Measurements from ENCODE around the gene CLASP1. TPM values are rescaled to one million over a fixed set of nuclear protein-coding genes. Genes with fewer than 3 reads are reported as not detected.
"Not testable (repeated sequence)": the region's sequence is repeated elsewhere in the genome, so short reads cannot be mapped to it uniquely, and the experiment has no call there.

Gene CLASP1
- total RNA-seq, 2 experiments from 2014 or later, result 44.7 to 45.5 TPM

- peaks cover 10% of the 10 kb centered on the region for H3K36me3 Mint-ChIP-seq
- DNase-seq, result no peak
- no peaks in the 10 kb centered on the region for H3K4me1 Mint-ChIP-seq
- H3K27me3 Mint-ChIP-seq, result no peaks in the 10 kb centered on the region
- H3K27ac Mint-ChIP-seq, result no peak overlapping the region
- H3K9me3 Mint-ChIP-seq, result no peaks in the 10 kb centered on the region
- H3K4me3 Mint-ChIP-seq, result no peak overlapping the region
Measured at GRCh38 chr2:121459291-121459690, 190.0 kb downstream of the CLASP1 start.

GRCh38 chr2:121456325-121456724 is 192.9 kb downstream of the CLASP1 start:
- Mint-ChIP-seq H3K36me3 (peaks cover 7% of the 10 kb centered on the region), H3K27ac (no peak overlapping the region), H3K4me1 (no peaks in the 10 kb centered on the region), H3K4me3 (no peak overlapping the region), H3K9me3 (no peaks in the 10 kb centered on the region), H3K27me3 (no peaks in the 10 kb centered on the region)
- no peak for DNase-seq

GRCh38 chr2:121455446-121455845 is 193.8 kb downstream of the CLASP1 start:
- H3K9me3 Mint-ChIP-seq, result no peaks in the 10 kb centered on the region
- peak overlapping the region; percentile 4 for H3K27ac Mint-ChIP-seq
- H3K36me3 Mint-ChIP-seq, result peaks cover 7% of the 10 kb centered on the region
- no peak for DNase-seq
- no peaks in the 10 kb centered on the region for H3K27me3 Mint-ChIP-seq
- no peak overlapping the region for H3K4me3 Mint-ChIP-seq
- H3K4me1 Mint-ChIP-seq, result no peaks in the 10 kb centered on the region

GRCh38 chr2:121454549-121455090 is 194.6 kb downstream of the CLASP1 start:
- Mint-ChIP-seq H3K4me3 (no peak overlapping the region), H3K4me1 (no peaks in the 10 kb centered on the region), H3K27me3 (no peaks in the 10 kb centered on the region), H3K9me3 (no peaks in the 10 kb centered on the region), H3K27ac (no peak overlapping the region), H3K36me3 (peaks cover 7% of the 10 kb centered on the region)
- no peak for DNase-seq

GRCh38 chr2:121451398-121451797 is 197.9 kb downstream of the CLASP1 start:
- no peak overlapping the region for H3K27ac Mint-ChIP-seq
- DNase-seq, result no peak
- H3K9me3 Mint-ChIP-seq, result no peaks in the 10 kb centered on the region
- no peaks in the 10 kb centered on the region for H3K27me3 Mint-ChIP-seq
- H3K4me3 Mint-ChIP-seq, result no peak overlapping the region
- H3K4me1 Mint-ChIP-seq, result no peaks in the 10 kb centered on the region
- peaks cover 23% of the 10 kb centered on the region for H3K36me3 Mint-ChIP-seq

GRCh38 chr2:121450301-121450700 is 199.0 kb downstream of the CLASP1 start:
- Mint-ChIP-seq H3K27me3 (no peaks in the 10 kb centered on the region), H3K4me1 (no peaks in the 10 kb centered on the region), H3K9me3 (no peaks in the 10 kb centered on the region), H3K36me3 (peaks cover 18% of the 10 kb centered on the region), H3K27ac (no peak overlapping the region), H3K4me3 (no peak overlapping the region)
- no peak for DNase-seq

- Mint-ChIP-seq H3K9me3 (no peaks in the 10 kb centered on the region), H3K4me3 (no peak overlapping the region), H3K4me1 (no peaks in the 10 kb centered on the region), H3K27ac (no peak overlapping the region), H3K27me3 (no peaks in the 10 kb centered on the region), H3K36me3 (peaks cover 30% of the 10 kb centered on the region)
- no peak for DNase-seq
Measured at GRCh38 chr2:121446647-121447241, 202.5 kb downstream of the CLASP1 start.

- H3K27ac Mint-ChIP-seq, result no peak overlapping the region
- H3K4me1 Mint-ChIP-seq, result no peaks in the 10 kb centered on the region
- no peaks in the 10 kb centered on the region for H3K27me3 Mint-ChIP-seq
- H3K9me3 Mint-ChIP-seq, result peaks cover 3% of the 10 kb centered on the region
- H3K4me3 Mint-ChIP-seq, result no peak overlapping the region
- no peak for DNase-seq
- H3K36me3 Mint-ChIP-seq, result peaks cover 34% of the 10 kb centered on the region
Measured at GRCh38 chr2:121442889-121443288, 206.4 kb downstream of the CLASP1 start.

- not testable (repeated sequence) for H3K27ac Mint-ChIP-seq
Measured at GRCh38 chr2:121438290-121438689, 211.0 kb downstream of the CLASP1 start.

GRCh38 chr2:121436918-121437317 is 212.3 kb downstream of the CLASP1 start:
- peaks cover 21% of the 10 kb centered on the region for H3K36me3 Mint-ChIP-seq
- H3K27ac Mint-ChIP-seq, result peak overlapping the region; percentile 40
- no peak overlapping the region for H3K4me3 Mint-ChIP-seq
- H3K4me1 Mint-ChIP-seq, result no peaks in the 10 kb centered on the region
- DNase-seq, result no peak
- no peaks in the 10 kb centered on the region for H3K27me3 Mint-ChIP-seq
- peaks cover 3% of the 10 kb centered on the region for H3K9me3 Mint-ChIP-seq

More at GRCh38 chr2:121438290-121438689, 211.0 kb downstream of the CLASP1 start:
- not testable (repeated sequence) for H3K4me3 Mint-ChIP-seq, H3K9me3 Mint-ChIP-seq, H3K27me3 Mint-ChIP-seq, H3K4me1 Mint-ChIP-seq, DNase-seq
- peaks cover 26% of the 10 kb centered on the region for H3K36me3 Mint-ChIP-seq

- H3K4me3 Mint-ChIP-seq, result no peak overlapping the region
- no peak for DNase-seq
- peaks cover 3% of the 10 kb centered on the region for H3K9me3 Mint-ChIP-seq
- no peak overlapping the region for H3K27ac Mint-ChIP-seq
- H3K27me3 Mint-ChIP-seq, result no peaks in the 10 kb centered on the region
- H3K4me1 Mint-ChIP-seq, result no peaks in the 10 kb centered on the region
- peaks cover 18% of the 10 kb centered on the region for H3K36me3 Mint-ChIP-seq
Measured at GRCh38 chr2:121435790-121436189, 213.5 kb downstream of the CLASP1 start.

- Mint-ChIP-seq H3K27me3 (no peaks in the 10 kb centered on the region), H3K27ac (no peak overlapping the region), H3K4me3 (no peak overlapping the region), H3K9me3 (no peaks in the 10 kb centered on the region), H3K36me3 (peaks cover 15% of the 10 kb centered on the region), H3K4me1 (no peaks in the 10 kb centered on the region)
- no peak for DNase-seq
Measured at GRCh38 chr2:121431214-121431613, 218.0 kb downstream of the CLASP1 start.

GRCh38 chr2:121429927-121430520 is 219.2 kb downstream of the CLASP1 start:
- no peaks in the 10 kb centered on the region for H3K9me3 Mint-ChIP-seq
- H3K36me3 Mint-ChIP-seq, result peaks cover 13% of the 10 kb centered on the region
- H3K27me3 Mint-ChIP-seq, result no peaks in the 10 kb centered on the region
- H3K4me1 Mint-ChIP-seq, result no peaks in the 10 kb centered on the region
- H3K4me3 Mint-ChIP-seq, result no peak overlapping the region
- no peak for DNase-seq
- H3K27ac Mint-ChIP-seq, result no peak overlapping the region

GRCh38 chr2:121429119-121429903 is 220.0 kb downstream of the CLASP1 start:
- no peaks in the 10 kb centered on the region for H3K27me3 Mint-ChIP-seq
- DNase-seq, result no peak
- no peak overlapping the region for H3K27ac Mint-ChIP-seq
- no peaks in the 10 kb centered on the region for H3K4me1 Mint-ChIP-seq
- H3K4me3 Mint-ChIP-seq, result no peak overlapping the region
- no peaks in the 10 kb centered on the region for H3K9me3 Mint-ChIP-seq
- peaks cover 13% of the 10 kb centered on the region for H3K36me3 Mint-ChIP-seq

GRCh38 chr2:121427187-121427689 is 222.0 kb downstream of the CLASP1 start:
- peaks cover 16% of the 10 kb centered on the region for H3K36me3 Mint-ChIP-seq
- no peak overlapping the region for H3K4me3 Mint-ChIP-seq
- no peaks in the 10 kb centered on the region for H3K27me3 Mint-ChIP-seq
- no peaks in the 10 kb centered on the region for H3K4me1 Mint-ChIP-seq
- no peaks in the 10 kb centered on the region for H3K9me3 Mint-ChIP-seq
- H3K27ac Mint-ChIP-seq, result no peak overlapping the region
- DNase-seq, result no peak

Data from activated naive CD8-positive, alpha-beta T cell treated with anti-CD3 and anti-CD28 coated beads for 36 hours (primary cell).